Smooth muscle cell (in vitro differentiated cells): ENCODE measurements around the gene ZNF106. TPM values are rescaled to one million over a fixed set of nuclear protein-coding genes. Genes with fewer than 3 reads are reported as not detected.

Experiments used
- DNase-seq: peaks from one replicate; lab custom pipeline; 2025; ENCODE audit not compliant: unreplicated experiment; lab: John Stamatoyannopoulos, UW
- H2AFZ ChIP-seq: fragments of 200-600 bp; sonication (generic); 2 replicates; pipeline ENCODE4 v1.6.0; 2016; ENCODE audit warnings: antibody characterized with exemption, low read depth, mild to moderate bottlenecking
- H3F3A ChIP-seq: fragments of 200-600 bp; sonication (generic); 2 replicates; pipeline ENCODE4 v1.6.0; 2017; ENCODE audit warnings: antibody characterized with exemption, low read depth
- H3K27ac ChIP-seq: fragments of 200-600 bp; sonication (generic); 2 replicates; pipeline ENCODE4 v1.5.1; 2016; ENCODE audit warnings: low read depth, mild to moderate bottlenecking
- H3K27me3 ChIP-seq: fragments of 200-600 bp; sonication (generic); 2 replicates; pipeline ENCODE4 v1.6.1; 2016; ENCODE audit warnings: low read depth, mild to moderate bottlenecking
- H3K36me3 ChIP-seq: fragments of 200-600 bp; sonication (generic); 2 replicates; pipeline ENCODE4 v1.5.1; 2016; ENCODE audit warnings: low read depth
- H3K4me1 ChIP-seq: fragments of 200-600 bp; sonication (generic); 2 replicates; pipeline ENCODE4 v1.5.1; 2016; ENCODE audit warnings: low read depth
- H3K4me2 ChIP-seq: fragments of 200-600 bp; sonication (generic); 2 replicates; pipeline ENCODE4 v1.6.0; 2016; ENCODE audit warnings: mild to moderate bottlenecking
- H3K4me3 ChIP-seq: fragments of 200-600 bp; sonication (generic); 2 replicates; pipeline ENCODE4 v1.5.1; 2016; ENCODE audit warnings: mild to moderate bottlenecking
- H3K79me2 ChIP-seq: fragments of 200-600 bp; sonication (generic); 2 replicates; pipeline ENCODE4 v1.6.0; 2016; ENCODE audit warnings: low read depth, mild to moderate bottlenecking
- H3K9ac ChIP-seq: fragments of 200-600 bp; sonication (generic); 2 replicates; pipeline ENCODE4 v1.6.0; 2016; ENCODE audit warnings: low read depth
- H3K9me3 ChIP-seq: fragments of 200-600 bp; sonication (generic); replicated peaks from 2 replicates; pipeline ENCODE4 v1.5.1; 2016; ENCODE audit warnings: low read depth
- H4K20me1 ChIP-seq: fragments of 200-600 bp; sonication (generic); 2 replicates; pipeline ENCODE4 v1.6.0; 2016; ENCODE audit warnings: low read depth
- CTCF ChIP-seq: fragments of 200-600 bp; sonication (generic); IDR thresholded peaks from 2 replicates; pipeline ENCODE4 v1.5.1; 2017; ENCODE audit warnings: borderline replicate concordance, mild to moderate bottlenecking, antibody characterized with exemption; ENCODE audit not compliant: insufficient read depth, poor library complexity, severe bottlenecking
- WGBS: methylation state at CpG from one replicate; pipeline ENCODE4 v1.1.7; 2016; ENCODE audit warnings: low lambda C conversion rate; 5-methylcytosine and 5-hydroxymethylcytosine counted together
- polyA plus RNA-seq: library from polyadenylated mRNA; unstranded; fragments of >200 nt; fragmentation: Nextera tagmentation; extraction: Ambion mirVana; gene quantifications from 2 replicates; pipeline ENCODE4 v1.2.1, GENCODE V29; 2016
- total RNA-seq: library from RNA; depleted of rRNA; stranded (reverse); fragments of >200 nt; gene quantifications from 2 replicates; pipeline ENCODE4 v1.2.3, GENCODE V29; 2014

ZNF106 gene
- total and polyA plus RNA-seq, 2 experiments from 2014 or later = 24.5 to 27.2 TPM

- H3K79me2 ChIP-seq = peaks cover 14% of the 10 kb centered on the region
- no peak for DNase-seq
- no peak overlapping the region for H2AFZ ChIP-seq
- no peak for TF ChIP-seq CTCF
- WGBS = 34% methylated on average over 3 of the region's 3 CpGs
- peak overlapping the region; percentile 99 for H3K27ac ChIP-seq
- H3K9ac ChIP-seq = peak overlapping the region; percentile 89
- H3K36me3 ChIP-seq = no peaks in the 10 kb centered on the region
- peak overlapping the region; percentile 30 for H3K4me3 ChIP-seq
- H4K20me1 ChIP-seq = peaks cover 17% of the 10 kb centered on the region
- H3F3A ChIP-seq = peaks cover 16% of the 10 kb centered on the region
- peak overlapping the region; percentile 83 for H3K4me2 ChIP-seq
- peaks cover 25% of the 10 kb centered on the region for H3K4me1 ChIP-seq
- H3K9me3 ChIP-seq = no peaks in the 10 kb centered on the region
- H3K27me3 ChIP-seq = no peaks in the 10 kb centered on the region
Measured at GRCh38 chr15:42456971-42457370, 34.0 kb downstream of the ZNF106 start.

GRCh38 chr15:42456531-42456930 is 34.4 kb downstream of the ZNF106 start:
- Histone ChIP-seq H3K9ac (peak overlapping the region; percentile 89), H4K20me1 (peaks cover 17% of the 10 kb centered on the region), H3K9me3 (no peaks in the 10 kb centered on the region), H3F3A (peaks cover 16% of the 10 kb centered on the region), H3K4me3 (peak overlapping the region; percentile 30), H3K79me2 (peaks cover 14% of the 10 kb centered on the region), H3K4me1 (peaks cover 25% of the 10 kb centered on the region), H2AFZ (no peak overlapping the region), H3K4me2 (peak overlapping the region; percentile 83), H3K27me3 (no peaks in the 10 kb centered on the region), H3K27ac (peak overlapping the region; percentile 99), H3K36me3 (peaks cover 2% of the 10 kb centered on the region)
- DNase-seq = no peak
- TF ChIP-seq CTCF = no peak

- TF ChIP-seq CTCF = no peak
- Histone ChIP-seq H3K4me2 (no peak overlapping the region), H3K9ac (no peak overlapping the region), H3K9me3 (no peaks in the 10 kb centered on the region), H3K79me2 (no peaks in the 10 kb centered on the region), H3K4me1 (peaks cover 25% of the 10 kb centered on the region), H3K36me3 (peaks cover 14% of the 10 kb centered on the region), H3F3A (peaks cover 13% of the 10 kb centered on the region), H2AFZ (no peak overlapping the region), H3K27ac (no peak overlapping the region), H4K20me1 (peaks cover 11% of the 10 kb centered on the region), H3K4me3 (no peak overlapping the region), H3K27me3 (no peaks in the 10 kb centered on the region)
- WGBS = 98% methylated on average over 3 of the region's 3 CpGs
- DNase-seq = no peak
Measured at GRCh38 chr15:42453826-42454225, 37.1 kb downstream of the ZNF106 start.

GRCh38 chr15:42450425-42450790 is 40.5 kb downstream of the ZNF106 start:
- H3K36me3 ChIP-seq = peaks cover 14% of the 10 kb centered on the region
- no peak overlapping the region for H2AFZ ChIP-seq
- no peak for TF ChIP-seq CTCF
- no peaks in the 10 kb centered on the region for H3F3A ChIP-seq
- WGBS = 96% methylated on average over 4 of the region's 4 CpGs
- H3K4me1 ChIP-seq = peaks cover 3% of the 10 kb centered on the region
- no peak overlapping the region for H3K4me3 ChIP-seq
- DNase-seq = no peak
- no peaks in the 10 kb centered on the region for H4K20me1 ChIP-seq
- H3K4me2 ChIP-seq = no peak overlapping the region
- H3K27ac ChIP-seq = no peak overlapping the region
- H3K79me2 ChIP-seq = no peaks in the 10 kb centered on the region
- no peaks in the 10 kb centered on the region for H3K27me3 ChIP-seq
- no peaks in the 10 kb centered on the region for H3K9me3 ChIP-seq
- no peak overlapping the region for H3K9ac ChIP-seq
